ENCODE measurements around the gene AKAP8L. TPM values are rescaled to one million over a fixed set of nuclear protein-coding genes. Genes with fewer than 3 reads are reported as not detected.

Gene AKAP8L
- total RNA-seq, 4 donors from 2014 or later = 112 to 329 (median 172) TPM

- Histone ChIP-seq H3K27ac (peak within 1 kb of the TSS; percentile 71 to 86 (median 77)), H3K4me1 (peaks cover 0 to 23% (median 21%) of the 10 kb centered on the region in 4 donors), H3K27me3 (peaks cover 7% of the 10 kb centered on the region), H3K9me3 (no peaks in the 10 kb centered on the region), H3K4me3 (peak within 1 kb of the TSS; percentile 58 to 83 (median 66)), H3K36me3 (no peaks in the 10 kb centered on the region)
- in situ Hi-C loops (cut with MboI; ENCODE audit: low pct_ligation_motif_present in 1 of 4, low pct_unique_long_range_greater_than_20kb in 1 of 4, low sequenced_read_pairs in 3 of 4) = loop anchor here in 1 of 4 donors (25.0 kb wide), 1 partner anchor 188 kb away; no protein-coding TSS in a partner anchor
- peak; percentile 91 for DNase-seq
- no peak for TF ChIP-seq EP300 (IDR thresholded peaks at IDR 0.05; ENCODE audit: low read depth)
- no peak for TF ChIP-seq POLR2A (IDR thresholded peaks at IDR 0.05)
- TF ChIP-seq CTCF (IDR thresholded peaks at IDR 0.05) = no peak
- peak in 2 of 3 donors; percentile 31 to 69 for TF ChIP-seq POLR2AphosphoS5 (IDR thresholded peaks at IDR 0.05)
- 13% methylated on average over 7 of the region's 77 CpGs; no CpG with 5 or more reads in 1 of the 2 donors for WGBS, 2 donors (ENCODE audit: low coverage in 1 of 2)
- intact Hi-C loops (cut with DNase I; ENCODE audit: low total_unique reads) = no loop called here
Observed at GRCh38 chr19:15449620-15450527, 31.1 kb upstream of the AKAP8L start, which contains the start of gene WIZ. WIZ (minus strand) TSS chr19:15449956; CDS start chr19:15448307, 1,649 bp downstream.

- H3K27ac ChIP-seq = peak overlapping the region; percentile 71 to 86 (median 77)
- TF ChIP-seq EP300 (IDR thresholded peaks at IDR 0.05; ENCODE audit: low read depth) (no peak), POLR2AphosphoS5 (IDR thresholded peaks at IDR 0.05) (no peak), POLR2A (IDR thresholded peaks at IDR 0.05) (no peak), CTCF (IDR thresholded peaks at IDR 0.05) (no peak)
Observed at GRCh38 chr19:15448778-15449619, 30.2 kb upstream of the AKAP8L start.

GRCh38 chr19:15448044-15448777 lies 29.4 kb upstream of the AKAP8L start:
- 19 to 46% methylated on average over 5 to 17 of the region's 17 CpGs for WGBS, 2 donors (ENCODE audit: low coverage in 1 of 2)
- intact Hi-C loops (cut with DNase I; ENCODE audit: low total_unique reads) = no loop called here
- TF ChIP-seq EP300 (IDR thresholded peaks at IDR 0.05; ENCODE audit: low read depth) (no peak), CTCF (IDR thresholded peaks at IDR 0.05) (no peak), POLR2A (IDR thresholded peaks at IDR 0.05) (no peak), POLR2AphosphoS5 (IDR thresholded peaks at IDR 0.05) (no peak)
- peaks cover 0 to 17% (median 17%) of the 10 kb centered on the region in 4 donors for H3K4me1 ChIP-seq
- no peaks in the 10 kb centered on the region for H3K27me3 ChIP-seq
- DNase-seq = no peak
- H3K36me3 ChIP-seq = no peaks in the 10 kb centered on the region
- in situ Hi-C loops (cut with MboI; ENCODE audit: low pct_ligation_motif_present in 1 of 4, low pct_unique_long_range_greater_than_20kb in 1 of 4, low sequenced_read_pairs in 3 of 4) = loop anchor here in 1 of 4 donors (25.0 kb wide), 1 partner anchor 186 kb away; no protein-coding TSS in a partner anchor
- peak overlapping the region in 2 of 4 donors; percentile 79 to 86 for H3K27ac ChIP-seq
- no peak overlapping the region for H3K4me3 ChIP-seq
- H3K9me3 ChIP-seq = no peaks in the 10 kb centered on the region

More at GRCh38 chr19:15448778-15449619, 30.2 kb upstream of the AKAP8L start:
- H3K9me3 ChIP-seq = no peaks in the 10 kb centered on the region
- WGBS, 2 donors (ENCODE audit: low coverage in 1 of 2) = 5 to 23% methylated on average over 6 to 17 of the region's 43 CpGs
- peaks cover 0 to 23% (median 21%) of the 10 kb centered on the region in 4 donors for H3K4me1 ChIP-seq
- DNase-seq = no peak
- intact Hi-C loops (cut with DNase I; ENCODE audit: low total_unique reads) = no loop called here
- H3K27me3 ChIP-seq = no peaks in the 10 kb centered on the region
- in situ Hi-C loops (cut with MboI; ENCODE audit: low pct_ligation_motif_present in 1 of 4, low pct_unique_long_range_greater_than_20kb in 1 of 4, low sequenced_read_pairs in 3 of 4) = loop anchor here in 1 of 4 donors (25.0 kb wide), 1 partner anchor 187 kb away; no protein-coding TSS in a partner anchor
- peak overlapping the region; percentile 58 to 83 (median 66) for H3K4me3 ChIP-seq
- no peaks in the 10 kb centered on the region for H3K36me3 ChIP-seq

Data from transverse colon (tissue), 4 donors.